ENCODE results near the gene SMIM1.
"Not testable (repeated sequence)": the region's sequence is repeated elsewhere in the genome, so short reads cannot be mapped to it uniquely, and the experiment has no call there.

The SMIM1 gene

DNA sequence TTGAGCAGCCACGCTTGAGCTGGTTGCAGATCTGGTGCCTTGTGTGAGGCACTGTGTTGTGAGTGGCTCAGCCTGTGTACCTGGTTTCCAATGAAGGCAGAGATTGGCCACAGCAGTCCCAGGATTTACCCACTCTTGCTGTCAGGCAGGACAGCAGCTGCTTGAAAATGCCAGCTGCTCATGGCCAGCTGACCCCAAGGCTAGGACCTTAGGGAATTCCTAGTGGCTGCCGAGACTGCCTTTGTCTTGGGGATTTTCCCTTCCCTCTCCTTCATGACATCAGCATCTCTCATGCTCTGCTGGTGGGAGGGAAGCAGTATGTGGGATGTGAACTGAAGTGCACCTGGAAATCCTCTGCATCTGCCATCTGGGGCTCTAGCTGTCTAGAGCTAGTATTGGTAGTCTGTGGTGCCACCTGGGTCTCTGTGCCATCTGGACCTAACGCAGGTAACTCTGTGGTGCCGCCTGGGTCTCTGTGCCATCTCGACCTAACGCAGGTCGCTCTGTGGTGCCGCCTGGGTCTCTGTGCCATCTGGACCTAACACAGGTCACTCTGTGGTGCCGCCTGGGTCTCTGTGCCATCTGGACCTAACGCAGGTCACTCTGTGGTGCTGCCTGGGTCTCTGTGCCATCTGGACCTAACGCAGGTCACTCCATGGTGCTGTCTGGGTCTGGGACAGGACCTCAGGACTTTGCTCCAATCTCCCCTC lies 27.6 kb downstream of the SMIM1 start:
- TF ChIP-seq, protein P1, sequence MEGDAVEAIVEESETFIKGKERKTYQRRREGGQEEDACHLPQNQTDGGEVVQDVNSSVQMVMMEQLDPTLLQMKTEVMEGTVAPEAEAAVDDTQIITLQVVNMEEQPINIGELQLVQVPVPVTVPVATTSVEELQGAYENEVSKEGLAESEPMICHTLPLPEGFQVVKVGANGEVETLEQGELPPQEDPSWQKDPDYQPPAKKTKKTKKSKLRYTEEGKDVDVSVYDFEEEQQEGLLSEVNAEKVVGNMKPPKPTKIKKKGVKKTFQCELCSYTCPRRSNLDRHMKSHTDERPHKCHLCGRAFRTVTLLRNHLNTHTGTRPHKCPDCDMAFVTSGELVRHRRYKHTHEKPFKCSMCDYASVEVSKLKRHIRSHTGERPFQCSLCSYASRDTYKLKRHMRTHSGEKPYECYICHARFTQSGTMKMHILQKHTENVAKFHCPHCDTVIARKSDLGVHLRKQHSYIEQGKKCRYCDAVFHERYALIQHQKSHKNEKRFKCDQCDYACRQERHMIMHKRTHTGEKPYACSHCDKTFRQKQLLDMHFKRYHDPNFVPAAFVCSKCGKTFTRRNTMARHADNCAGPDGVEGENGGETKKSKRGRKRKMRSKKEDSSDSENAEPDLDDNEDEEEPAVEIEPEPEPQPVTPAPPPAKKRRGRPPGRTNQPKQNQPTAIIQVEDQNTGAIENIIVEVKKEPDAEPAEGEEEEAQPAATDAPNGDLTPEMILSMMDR (IDR thresholded peaks at IDR 0.05; ENCODE audit: insufficient read depth, low read length, poor library complexity, severe bottlenecking): no peak
- no peak overlapping the region for H3K4me3 ChIP-seq (replicated peaks; ENCODE audit: low read depth, low read length)
- no peaks in the 10 kb centered on the region for H3K27me3 ChIP-seq (replicated peaks; ENCODE audit: control insufficient read depth, insufficient read depth, low read length)
- no peaks in the 10 kb centered on the region for H3K36me3 ChIP-seq (ENCODE audit: control insufficient read depth, insufficient read depth, low read length)
- DNase-seq (ENCODE audit: extremely low read depth, insufficient read length): no peak

DNA sequence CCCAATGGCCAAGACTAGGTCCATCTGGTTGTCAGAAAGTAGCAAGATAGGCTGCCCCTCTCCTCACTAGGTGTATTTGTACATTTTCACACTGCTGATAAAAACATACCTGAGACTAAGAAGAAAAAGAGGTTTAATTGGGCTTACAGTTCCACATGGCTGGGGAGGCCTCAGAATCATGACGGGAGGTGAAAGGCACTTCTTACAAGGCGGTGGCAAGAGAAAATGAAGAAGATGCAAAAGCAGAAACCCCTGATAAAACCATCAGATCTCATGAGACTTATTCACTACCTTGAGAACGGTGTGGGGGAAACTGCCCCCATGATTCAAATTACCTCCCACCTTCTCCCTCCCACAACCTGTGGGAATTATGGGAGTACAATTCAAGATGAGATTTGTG lies 28.2 kb downstream of the SMIM1 start:
- not testable (repeated sequence) for H3K4me3 ChIP-seq (replicated peaks; ENCODE audit: low read depth, low read length); H3K36me3 ChIP-seq (ENCODE audit: control insufficient read depth, insufficient read depth, low read length); DNase-seq (ENCODE audit: extremely low read depth, insufficient read length); H3K27me3 ChIP-seq (replicated peaks; ENCODE audit: control insufficient read depth, insufficient read depth, low read length)

DNA sequence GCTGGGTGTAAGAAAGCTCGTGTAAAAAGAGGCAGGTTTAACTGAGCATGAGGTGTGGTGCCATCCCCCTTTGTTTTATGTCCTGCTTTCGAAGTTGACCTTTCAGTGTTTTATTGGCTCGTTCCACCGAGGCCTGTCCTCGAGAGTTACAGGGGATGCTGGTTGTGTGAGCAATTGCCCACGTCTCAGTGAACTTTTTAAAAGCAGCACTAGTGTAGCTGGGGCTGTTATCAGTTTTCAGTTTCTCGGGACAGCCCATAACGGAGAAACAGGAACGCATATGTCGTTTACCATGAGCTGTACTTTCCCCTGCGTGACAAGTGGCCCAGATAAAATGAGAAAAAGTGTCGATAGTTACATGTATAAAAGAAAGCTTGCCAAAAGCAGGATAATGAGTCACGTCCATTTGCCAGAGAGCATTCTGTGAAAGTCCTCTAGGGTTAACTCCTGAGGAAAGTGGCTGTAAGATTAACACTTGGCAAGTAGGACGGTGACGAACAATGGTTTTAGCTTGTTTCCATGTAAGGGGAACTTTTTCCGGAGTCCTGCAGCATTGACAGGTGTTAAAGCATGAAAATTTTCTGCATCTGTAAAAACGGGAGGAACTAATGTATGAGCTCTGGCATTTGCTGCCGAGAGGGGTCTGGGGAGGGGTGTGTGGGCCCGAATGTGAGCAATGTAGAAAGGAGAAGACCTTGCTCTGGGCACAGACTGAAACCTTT lies 31.5 kb downstream of the SMIM1 start:
- DNase-seq (ENCODE audit: extremely low read depth, insufficient read length): no peak
- H3K4me3 ChIP-seq (replicated peaks; ENCODE audit: low read depth, low read length): no peak overlapping the region
- no peaks in the 10 kb centered on the region for H3K36me3 ChIP-seq (ENCODE audit: control insufficient read depth, insufficient read depth, low read length)

DNA sequence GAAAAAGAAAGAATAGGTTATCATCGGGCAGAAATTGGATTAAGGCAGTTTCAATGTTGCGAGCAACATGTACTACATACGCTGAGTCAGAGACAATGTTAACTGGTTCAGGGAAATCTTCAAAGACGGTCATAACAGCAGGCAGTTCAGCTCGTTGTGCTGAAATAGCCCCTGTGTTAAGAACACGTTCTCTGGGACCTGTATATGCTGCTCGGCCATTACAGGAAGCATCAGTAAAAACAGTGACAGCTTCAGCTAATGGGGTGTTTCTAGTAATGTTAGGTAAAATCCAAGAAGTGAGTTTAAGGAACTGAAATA lies 32.0 kb downstream of the SMIM1 start:
- not testable (repeated sequence) for H3K27me3 ChIP-seq (replicated peaks; ENCODE audit: control insufficient read depth, insufficient read depth, low read length); H3K36me3 ChIP-seq (ENCODE audit: control insufficient read depth, insufficient read depth, low read length); H3K4me3 ChIP-seq (replicated peaks; ENCODE audit: low read depth, low read length); DNase-seq (ENCODE audit: extremely low read depth, insufficient read length)

More for the DNA sequence above, 31.5 kb downstream of the SMIM1 start:
- no peaks in the 10 kb centered on the region for H3K27me3 ChIP-seq (replicated peaks; ENCODE audit: control insufficient read depth, insufficient read depth, low read length)
- TF ChIP-seq, protein P1 (IDR thresholded peaks at IDR 0.05; ENCODE audit: insufficient read depth, low read length, poor library complexity, severe bottlenecking): no peak

DNA sequence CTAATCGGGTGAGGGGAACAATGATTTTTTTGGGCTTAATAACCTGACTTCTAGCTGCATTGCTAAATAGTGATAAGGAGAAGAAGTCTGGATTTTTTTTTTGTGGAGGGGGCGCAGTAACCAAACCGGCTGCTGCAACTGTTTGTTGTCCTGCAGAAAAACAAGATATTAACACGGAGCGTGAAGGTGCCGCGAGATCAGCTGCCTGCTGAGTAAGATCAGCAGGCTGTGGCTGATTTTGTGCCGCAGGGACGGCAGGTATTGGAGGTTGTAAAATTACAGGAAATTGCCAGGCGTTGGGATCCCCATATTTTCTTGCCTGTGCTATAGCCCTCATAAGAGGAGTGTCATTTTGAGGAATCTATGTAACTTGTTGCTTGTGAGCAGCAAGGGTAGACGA lies 32.5 kb downstream of the SMIM1 start:
- TF ChIP-seq, protein P1 (IDR thresholded peaks at IDR 0.05; ENCODE audit: insufficient read depth, low read length, poor library complexity, severe bottlenecking): no peak
- DNase-seq (ENCODE audit: extremely low read depth, insufficient read length): no peak

DNA sequence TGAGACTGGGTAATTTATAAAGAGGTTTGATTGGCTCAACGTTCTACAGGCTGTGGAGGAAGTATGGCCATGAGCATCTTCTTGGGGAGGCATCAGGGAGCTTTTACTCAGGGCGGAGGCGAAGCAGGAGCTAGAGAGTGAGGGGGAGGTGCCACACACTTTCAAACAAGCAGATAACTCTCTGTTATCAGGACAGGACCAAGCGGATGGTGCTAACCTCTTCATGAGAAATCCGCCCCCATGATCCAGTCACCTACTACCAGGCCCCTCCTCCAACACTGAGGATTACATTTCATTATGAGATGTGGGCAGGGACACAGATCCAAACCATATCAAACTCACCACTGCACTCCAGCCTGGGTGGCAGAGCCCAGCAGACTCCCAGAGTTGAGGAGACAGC lies 35.2 kb downstream of the SMIM1 start:
- no peaks in the 10 kb centered on the region for H3K36me3 ChIP-seq (ENCODE audit: control insufficient read depth, insufficient read depth, low read length)
- DNase-seq (ENCODE audit: extremely low read depth, insufficient read length): no peak
- TF ChIP-seq, protein P1 (IDR thresholded peaks at IDR 0.05; ENCODE audit: insufficient read depth, low read length, poor library complexity, severe bottlenecking): no peak
- no peak overlapping the region for H3K4me3 ChIP-seq (replicated peaks; ENCODE audit: low read depth, low read length)
- H3K27me3 ChIP-seq (replicated peaks; ENCODE audit: control insufficient read depth, insufficient read depth, low read length): no peaks in the 10 kb centered on the region

More for the DNA sequence above, 32.5 kb downstream of the SMIM1 start:
- Histone ChIP-seq H3K4me3 (replicated peaks; ENCODE audit: low read depth, low read length) (no peak overlapping the region), H3K27me3 (replicated peaks; ENCODE audit: control insufficient read depth, insufficient read depth, low read length) (no peaks in the 10 kb centered on the region), H3K36me3 (ENCODE audit: control insufficient read depth, insufficient read depth, low read length) (no peaks in the 10 kb centered on the region)

Data from GM06990 (cell line).